Measurements from ENCODE around the gene LRRC7. TPM values are rescaled to one million over a fixed set of nuclear protein-coding genes. Genes with fewer than 3 reads are reported as not detected.
A peak's percentile ranks its signal among the peaks of the same experiment; 100 is the strongest.

Gene LRRC7
- total and polyA plus RNA-seq, 8 donors = 3.4 to 5.9 (median 5.1) TPM; not detected in 2

DNA sequence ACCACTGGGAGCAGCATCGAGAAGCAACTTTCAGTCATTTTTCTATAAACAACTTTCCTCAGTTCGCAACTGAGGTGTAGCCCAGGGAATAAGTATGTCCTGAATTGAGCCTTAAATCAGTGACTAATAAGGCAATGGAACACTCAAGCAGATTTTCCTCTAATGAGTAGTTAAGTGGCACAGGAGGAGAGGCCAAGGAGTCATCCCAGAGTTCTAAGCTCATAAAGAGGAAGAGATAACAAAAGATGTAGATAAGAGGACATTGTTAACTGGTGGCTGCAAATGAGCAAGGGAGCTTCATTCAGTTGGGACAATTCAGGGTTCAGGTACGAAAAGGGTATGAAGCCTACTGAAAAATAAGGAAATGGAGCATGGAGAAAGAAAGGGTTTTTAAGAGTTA lies 573.2 kb downstream of the LRRC7 start:
- intact Hi-C loops (cut with DNase I) = no loop called here
- Histone ChIP-seq H3K27ac (peak overlapping the region; percentile 20 to 54), H3K9me3 (no peaks in the 10 kb centered on the region)

DNA sequence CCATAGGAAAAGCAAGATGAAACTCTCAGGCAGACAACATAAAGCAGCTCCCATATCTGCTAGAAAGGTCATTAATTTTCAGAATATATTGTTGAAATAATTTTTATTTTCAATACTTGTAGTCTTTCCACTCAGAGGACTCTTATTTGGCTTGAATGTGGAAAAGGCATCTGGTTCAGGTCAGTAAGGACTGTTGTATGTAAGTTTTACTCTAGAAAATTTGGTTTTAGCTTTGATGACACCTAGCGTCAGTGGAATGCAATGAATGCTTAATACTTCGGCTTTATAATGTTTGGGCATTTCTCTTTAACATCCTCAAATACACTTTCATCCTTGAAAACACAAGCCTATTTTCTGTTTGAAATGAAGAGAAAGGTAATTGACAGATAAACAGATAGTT lies 574.4 kb downstream of the LRRC7 start:
- peaks cover 0 to 22% of the 10 kb centered on the region in 2 donors for H3K36me3 ChIP-seq
- intact Hi-C loops (cut with DNase I) = no loop called here
- no peaks in the 10 kb centered on the region for H3K9me3 ChIP-seq
- no peak overlapping the region for H3K4me3 ChIP-seq
- no peaks in the 10 kb centered on the region for H3K4me1 ChIP-seq
- DNase-seq (peak in 1 of 4 donors; percentile 70), ATAC-seq (peak; percentile 39)
- no peaks in the 10 kb centered on the region for H3K27me3 ChIP-seq
- TF ChIP-seq, protein P1, sequence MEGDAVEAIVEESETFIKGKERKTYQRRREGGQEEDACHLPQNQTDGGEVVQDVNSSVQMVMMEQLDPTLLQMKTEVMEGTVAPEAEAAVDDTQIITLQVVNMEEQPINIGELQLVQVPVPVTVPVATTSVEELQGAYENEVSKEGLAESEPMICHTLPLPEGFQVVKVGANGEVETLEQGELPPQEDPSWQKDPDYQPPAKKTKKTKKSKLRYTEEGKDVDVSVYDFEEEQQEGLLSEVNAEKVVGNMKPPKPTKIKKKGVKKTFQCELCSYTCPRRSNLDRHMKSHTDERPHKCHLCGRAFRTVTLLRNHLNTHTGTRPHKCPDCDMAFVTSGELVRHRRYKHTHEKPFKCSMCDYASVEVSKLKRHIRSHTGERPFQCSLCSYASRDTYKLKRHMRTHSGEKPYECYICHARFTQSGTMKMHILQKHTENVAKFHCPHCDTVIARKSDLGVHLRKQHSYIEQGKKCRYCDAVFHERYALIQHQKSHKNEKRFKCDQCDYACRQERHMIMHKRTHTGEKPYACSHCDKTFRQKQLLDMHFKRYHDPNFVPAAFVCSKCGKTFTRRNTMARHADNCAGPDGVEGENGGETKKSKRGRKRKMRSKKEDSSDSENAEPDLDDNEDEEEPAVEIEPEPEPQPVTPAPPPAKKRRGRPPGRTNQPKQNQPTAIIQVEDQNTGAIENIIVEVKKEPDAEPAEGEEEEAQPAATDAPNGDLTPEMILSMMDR (IDR thresholded peaks at IDR 0.05) = no peak
- no peak overlapping the region for H3K27ac ChIP-seq

More for the DNA sequence above, 573.2 kb downstream of the LRRC7 start:
- Histone ChIP-seq H3K27me3 (no peaks in the 10 kb centered on the region), H3K4me3 (no peak overlapping the region), H3K4me1 (no peaks in the 10 kb centered on the region), H3K36me3 (peaks cover 0 to 17% of the 10 kb centered on the region in 2 donors)
- DNase-seq (no peak), ATAC-seq (no peak)
- TF ChIP-seq, protein P1 (IDR thresholded peaks at IDR 0.05) = no peak

DNA sequence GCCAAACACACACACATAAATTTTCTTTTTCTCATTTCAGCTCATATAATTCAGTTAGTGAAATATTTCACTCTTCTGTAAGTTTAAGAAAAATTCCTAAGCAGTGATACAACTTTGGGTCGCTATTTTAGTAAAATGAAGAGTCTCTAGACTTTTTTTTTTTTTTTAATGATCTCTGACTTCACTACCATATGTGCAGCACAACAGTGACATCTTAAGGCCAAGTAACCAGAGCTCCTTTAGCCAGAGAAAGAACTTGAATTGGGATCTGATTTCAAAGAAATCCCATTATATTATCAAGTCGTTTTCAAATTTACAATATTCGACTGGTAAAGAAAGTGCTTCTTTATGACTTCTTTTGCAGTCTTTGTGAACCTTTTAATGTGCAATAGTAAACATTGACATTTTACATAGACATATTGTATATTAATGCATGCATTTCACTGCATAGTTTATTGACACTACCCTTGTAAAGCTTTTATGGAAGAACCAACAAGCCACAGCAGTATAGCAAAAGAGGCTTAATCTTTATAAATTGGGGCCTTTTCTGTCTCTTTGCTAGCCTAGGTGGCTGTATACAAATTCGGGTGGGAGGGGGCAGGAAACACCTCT lies 575.4 kb downstream of the LRRC7 start:
- Histone ChIP-seq H3K27ac (no peak overlapping the region), H3K27me3 (no peaks in the 10 kb centered on the region), H3K36me3 (peaks cover 0 to 30% of the 10 kb centered on the region in 2 donors), H3K4me1 (no peaks in the 10 kb centered on the region), H3K9me3 (no peaks in the 10 kb centered on the region), H3K4me3 (no peak overlapping the region)
- intact Hi-C loops (cut with DNase I) = no loop called here
- no peak for ATAC-seq
- TF ChIP-seq, protein P1 (IDR thresholded peaks at IDR 0.05) = no peak
- DNase-seq = peak in 1 of 4 donors; percentile 66

DNA sequence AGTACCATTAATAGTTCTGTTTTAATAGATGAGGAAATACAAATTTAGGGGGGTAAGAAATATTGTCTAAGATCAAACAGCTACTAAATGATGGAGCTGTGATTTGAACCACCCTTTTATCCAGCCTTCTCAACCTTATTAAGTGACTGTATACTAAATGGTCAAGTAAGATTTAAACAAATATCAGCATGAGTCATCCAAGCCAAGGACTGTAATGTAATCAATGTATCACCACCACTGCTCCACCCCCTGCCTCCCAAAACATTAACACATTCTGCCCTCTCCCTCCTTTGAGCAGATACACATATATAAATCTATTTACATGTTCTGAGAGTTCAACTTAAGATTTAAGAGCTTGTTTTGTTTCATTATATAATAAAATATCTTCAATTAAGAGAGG lies 578.8 kb downstream of the LRRC7 start:
- intact Hi-C loops (cut with DNase I) = no loop called here

DNA sequence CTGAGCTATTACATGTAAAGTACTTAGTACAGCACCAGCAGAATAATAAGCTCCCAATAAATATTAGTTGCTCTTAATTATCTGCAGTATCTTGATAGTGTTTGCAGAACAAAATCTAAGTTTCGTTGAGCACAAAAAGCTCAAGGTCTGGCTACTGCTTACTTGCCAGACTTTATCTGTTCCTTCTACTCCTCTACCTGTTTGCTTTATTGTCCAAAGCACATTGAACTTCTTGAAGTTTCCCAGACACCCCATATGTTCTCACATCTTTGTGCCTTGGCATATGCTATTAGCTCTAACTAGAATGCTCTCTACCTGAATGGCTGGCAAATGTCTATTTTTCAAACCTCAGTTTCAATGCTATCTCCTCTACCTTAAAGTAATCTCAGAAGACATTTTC lies 582.7 kb downstream of the LRRC7 start:
- ATAC-seq = no peak

More for the DNA sequence above, 578.8 kb downstream of the LRRC7 start:
- Histone ChIP-seq H3K9me3 (no peaks in the 10 kb centered on the region), H3K4me3 (no peak overlapping the region), H3K27ac (no peak overlapping the region), H3K27me3 (no peaks in the 10 kb centered on the region), H3K4me1 (no peaks in the 10 kb centered on the region), H3K36me3 (peaks cover 0 to 51% of the 10 kb centered on the region in 2 donors)
- DNase-seq (no peak), ATAC-seq (no peak)
- TF ChIP-seq, protein P1 (IDR thresholded peaks at IDR 0.05) = no peak

More for the DNA sequence above, 582.7 kb downstream of the LRRC7 start:
- Histone ChIP-seq H3K36me3 (peaks cover 0 to 43% of the 10 kb centered on the region in 2 donors), H3K4me1 (no peaks in the 10 kb centered on the region), H3K27me3 (no peaks in the 10 kb centered on the region), H3K9me3 (no peaks in the 10 kb centered on the region), H3K27ac (no peak overlapping the region), H3K4me3 (no peak overlapping the region)
- intact Hi-C loops (cut with DNase I) = no loop called here
- DNase-seq = no peak
- TF ChIP-seq, protein P1 (IDR thresholded peaks at IDR 0.05) = no peak

Data from left lung (tissue), 10 donors.